ENCODE measurements around the gene ZNF175. TPM values are rescaled to one million over a fixed set of nuclear protein-coding genes. Genes with fewer than 3 reads are reported as not detected.
A peak's percentile ranks its signal among the peaks of the same experiment; 100 is the strongest.

Gene ZNF175
- polyA plus RNA-seq, 2 of the 4 experiments (the other 2 are of a cell fraction) = 3.3 to 6.4 TPM

DNA sequence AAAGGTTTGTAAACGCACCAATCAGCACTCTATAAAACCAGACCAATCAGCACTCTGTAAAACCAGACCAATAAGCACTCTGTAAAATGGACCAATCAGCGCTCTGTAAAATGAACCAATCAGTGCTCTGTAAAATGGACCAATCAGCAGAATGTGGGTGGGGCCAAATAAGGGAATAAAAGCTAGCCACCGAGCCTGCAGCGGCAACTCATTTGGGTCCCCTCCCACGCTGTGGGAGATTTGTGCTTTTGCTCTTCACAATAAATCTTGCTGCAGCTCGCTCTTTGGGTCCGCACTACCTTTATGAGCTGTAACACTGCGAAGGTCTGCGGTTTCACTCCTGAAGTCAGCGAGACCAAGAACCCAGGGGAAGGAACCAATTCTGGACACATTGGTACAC is 28.0 kb downstream of the ZNF175 start:
- Histone ChIP-seq H3K27ac (no peak overlapping the region), H3K4me2 (no peak overlapping the region), H3K4me3 (no peak overlapping the region), H3K9me3 (peaks cover 49% of the 10 kb centered on the region), H3K4me1 (0 out of 3 replicates have a peak, but pooled peaks cover 3% of the 10 kb centered on the region)
- ChIA-PET CTCF (interaction anchor here (0.8 kb wide), 1 partner anchor 62 kb away, joined by 3 read pairs; no protein-coding TSS in a partner anchor), POLR2A (no interaction called here)
- DNase-seq (ENCODE audit: low read depth in 1 of 2, low spot score in 1 of 2) (no peak), FAIRE-seq (no peak), ATAC-seq (no peak)
- 72% methylated on average over 10 of the region's 10 CpGs for WGBS (ENCODE audit: missing lambda C conversion rate)
- TF ChIP-seq, protein P1, sequence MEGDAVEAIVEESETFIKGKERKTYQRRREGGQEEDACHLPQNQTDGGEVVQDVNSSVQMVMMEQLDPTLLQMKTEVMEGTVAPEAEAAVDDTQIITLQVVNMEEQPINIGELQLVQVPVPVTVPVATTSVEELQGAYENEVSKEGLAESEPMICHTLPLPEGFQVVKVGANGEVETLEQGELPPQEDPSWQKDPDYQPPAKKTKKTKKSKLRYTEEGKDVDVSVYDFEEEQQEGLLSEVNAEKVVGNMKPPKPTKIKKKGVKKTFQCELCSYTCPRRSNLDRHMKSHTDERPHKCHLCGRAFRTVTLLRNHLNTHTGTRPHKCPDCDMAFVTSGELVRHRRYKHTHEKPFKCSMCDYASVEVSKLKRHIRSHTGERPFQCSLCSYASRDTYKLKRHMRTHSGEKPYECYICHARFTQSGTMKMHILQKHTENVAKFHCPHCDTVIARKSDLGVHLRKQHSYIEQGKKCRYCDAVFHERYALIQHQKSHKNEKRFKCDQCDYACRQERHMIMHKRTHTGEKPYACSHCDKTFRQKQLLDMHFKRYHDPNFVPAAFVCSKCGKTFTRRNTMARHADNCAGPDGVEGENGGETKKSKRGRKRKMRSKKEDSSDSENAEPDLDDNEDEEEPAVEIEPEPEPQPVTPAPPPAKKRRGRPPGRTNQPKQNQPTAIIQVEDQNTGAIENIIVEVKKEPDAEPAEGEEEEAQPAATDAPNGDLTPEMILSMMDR (IDR thresholded peaks at IDR 0.05) = no peak
- TF ChIP-seq MAFK (IDR thresholded peaks at IDR 0.05; ENCODE audit: partially characterized antibody) = peak; percentile 26

DNA sequence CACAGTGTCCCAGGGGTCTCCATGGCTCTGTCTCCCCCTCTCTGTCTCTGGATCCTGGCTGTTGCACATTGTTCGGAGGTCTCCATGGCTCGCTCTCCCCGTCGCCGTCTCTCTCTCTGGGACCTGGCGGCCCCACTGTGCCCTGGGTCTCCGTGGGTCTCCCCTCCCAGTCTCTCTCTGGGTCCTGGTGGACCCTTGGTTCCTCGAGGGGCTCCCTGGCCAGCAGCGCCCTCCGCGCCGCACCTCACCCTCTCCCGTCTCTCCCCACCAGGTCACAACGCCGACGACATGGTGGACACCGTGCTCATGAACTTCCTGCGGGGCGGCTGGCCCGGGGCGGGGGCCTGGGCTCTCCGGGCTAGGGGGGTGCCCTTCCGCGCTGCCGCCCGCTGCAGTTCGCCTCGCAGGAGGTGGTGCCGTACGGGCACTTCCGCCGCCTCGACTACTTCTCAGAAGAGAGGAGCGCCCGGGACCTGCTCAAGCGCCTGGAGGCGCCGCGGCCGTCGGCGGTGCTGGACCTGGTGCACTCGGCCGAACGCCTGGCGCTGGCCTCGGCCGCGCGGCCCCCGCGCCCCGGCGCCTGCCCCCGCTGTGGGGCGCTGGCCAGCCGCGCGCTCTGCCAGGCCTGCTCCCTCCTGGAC is 30.0 kb downstream of the ZNF175 start:
- peaks cover 42% of the 10 kb centered on the region for H3K9me3 ChIP-seq
- no peak for DNase-seq (ENCODE audit: low read depth in 1 of 2, low spot score in 1 of 2)
- no peak for ATAC-seq
- POLR2A ChIA-PET = no interaction called here
- no peak for FAIRE-seq
- no peak overlapping the region for H3K4me2 ChIP-seq
- CTCF ChIA-PET = interaction anchor here (0.6 kb wide), 1 partner anchor 60 kb away, joined by 3 read pairs; no protein-coding TSS in a partner anchor
- 83% methylated on average over 27 of the region's 59 CpGs for WGBS (ENCODE audit: missing lambda C conversion rate)
- no peak overlapping the region for H3K27ac ChIP-seq
- no peak for TF ChIP-seq POLR2AphosphoS2 (conservative IDR thresholded peaks at IDR 0.05; ENCODE audit: low read length)
- TF ChIP-seq MAZ (IDR thresholded peaks at IDR 0.05; ENCODE audit: borderline replicate concordance, low read depth, low read length) = no peak
- TF ChIP-seq RCOR1 (IDR thresholded peaks at IDR 0.05; ENCODE audit: low read depth, low read length) = no peak
- TF ChIP-seq, protein P1 (IDR thresholded peaks at IDR 0.05) = no peak
- TF ChIP-seq, protein P2, sequence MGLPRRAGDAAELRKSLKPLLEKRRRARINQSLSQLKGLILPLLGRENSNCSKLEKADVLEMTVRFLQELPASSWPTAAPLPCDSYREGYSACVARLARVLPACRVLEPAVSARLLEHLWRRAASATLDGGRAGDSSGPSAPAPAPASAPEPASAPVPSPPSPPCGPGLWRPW (IDR thresholded peaks at IDR 0.05) = no peak
- TF ChIP-seq POLR2A (IDR thresholded peaks at IDR 0.05; ENCODE audit: low read length) = no peak
- no peak for TF ChIP-seq KDM5A (IDR thresholded peaks at IDR 0.05)
- TF ChIP-seq, protein P3, sequence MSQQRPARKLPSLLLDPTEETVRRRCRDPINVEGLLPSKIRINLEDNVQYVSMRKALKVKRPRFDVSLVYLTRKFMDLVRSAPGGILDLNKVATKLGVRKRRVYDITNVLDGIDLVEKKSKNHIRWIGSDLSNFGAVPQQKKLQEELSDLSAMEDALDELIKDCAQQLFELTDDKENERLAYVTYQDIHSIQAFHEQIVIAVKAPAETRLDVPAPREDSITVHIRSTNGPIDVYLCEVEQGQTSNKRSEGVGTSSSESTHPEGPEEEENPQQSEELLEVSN (IDR thresholded peaks at IDR 0.05; ENCODE audit: borderline replicate concordance, low read depth) = no peak
- TF ChIP-seq ZSCAN20 (CRISPR knock-in tag; IDR thresholded peaks at IDR 0.05) = no peak
- no peak for TF ChIP-seq RFX5 (IDR thresholded peaks at IDR 0.05)
- TF ChIP-seq SMC3 (IDR thresholded peaks at IDR 0.05) = no peak
- TF ChIP-seq, protein P4, sequence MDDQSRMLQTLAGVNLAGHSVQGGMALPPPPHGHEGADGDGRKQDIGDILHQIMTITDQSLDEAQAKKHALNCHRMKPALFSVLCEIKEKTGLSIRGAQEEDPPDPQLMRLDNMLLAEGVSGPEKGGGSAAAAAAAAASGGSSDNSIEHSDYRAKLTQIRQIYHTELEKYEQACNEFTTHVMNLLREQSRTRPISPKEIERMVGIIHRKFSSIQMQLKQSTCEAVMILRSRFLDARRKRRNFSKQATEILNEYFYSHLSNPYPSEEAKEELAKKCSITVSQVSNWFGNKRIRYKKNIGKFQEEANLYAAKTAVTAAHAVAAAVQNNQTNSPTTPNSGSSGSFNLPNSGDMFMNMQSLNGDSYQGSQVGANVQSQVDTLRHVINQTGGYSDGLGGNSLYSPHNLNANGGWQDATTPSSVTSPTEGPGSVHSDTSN (IDR thresholded peaks at IDR 0.05) = no peak
- TF ChIP-seq, protein P5, sequence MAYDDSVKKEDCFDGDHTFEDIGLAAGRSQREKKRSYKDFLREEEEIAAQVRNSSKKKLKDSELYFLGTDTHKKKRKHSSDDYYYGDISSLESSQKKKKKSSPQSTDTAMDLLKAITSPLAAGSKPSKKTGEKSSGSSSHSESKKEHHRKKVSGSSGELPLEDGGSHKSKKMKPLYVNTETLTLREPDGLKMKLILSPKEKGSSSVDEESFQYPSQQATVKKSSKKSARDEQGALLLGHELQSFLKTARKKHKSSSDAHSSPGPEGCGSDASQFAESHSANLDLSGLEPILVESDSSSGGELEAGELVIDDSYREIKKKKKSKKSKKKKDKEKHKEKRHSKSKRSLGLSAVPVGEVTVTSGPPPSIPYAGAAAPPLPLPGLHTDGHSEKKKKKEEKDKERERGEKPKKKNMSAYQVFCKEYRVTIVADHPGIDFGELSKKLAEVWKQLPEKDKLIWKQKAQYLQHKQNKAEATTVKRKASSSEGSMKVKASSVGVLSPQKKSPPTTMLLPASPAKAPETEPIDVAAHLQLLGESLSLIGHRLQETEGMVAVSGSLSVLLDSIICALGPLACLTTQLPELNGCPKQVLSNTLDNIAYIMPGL (CRISPR knock-in tag; IDR thresholded peaks at IDR 0.05; ENCODE audit: borderline replicate concordance) = no peak
- TF ChIP-seq, protein P6, sequence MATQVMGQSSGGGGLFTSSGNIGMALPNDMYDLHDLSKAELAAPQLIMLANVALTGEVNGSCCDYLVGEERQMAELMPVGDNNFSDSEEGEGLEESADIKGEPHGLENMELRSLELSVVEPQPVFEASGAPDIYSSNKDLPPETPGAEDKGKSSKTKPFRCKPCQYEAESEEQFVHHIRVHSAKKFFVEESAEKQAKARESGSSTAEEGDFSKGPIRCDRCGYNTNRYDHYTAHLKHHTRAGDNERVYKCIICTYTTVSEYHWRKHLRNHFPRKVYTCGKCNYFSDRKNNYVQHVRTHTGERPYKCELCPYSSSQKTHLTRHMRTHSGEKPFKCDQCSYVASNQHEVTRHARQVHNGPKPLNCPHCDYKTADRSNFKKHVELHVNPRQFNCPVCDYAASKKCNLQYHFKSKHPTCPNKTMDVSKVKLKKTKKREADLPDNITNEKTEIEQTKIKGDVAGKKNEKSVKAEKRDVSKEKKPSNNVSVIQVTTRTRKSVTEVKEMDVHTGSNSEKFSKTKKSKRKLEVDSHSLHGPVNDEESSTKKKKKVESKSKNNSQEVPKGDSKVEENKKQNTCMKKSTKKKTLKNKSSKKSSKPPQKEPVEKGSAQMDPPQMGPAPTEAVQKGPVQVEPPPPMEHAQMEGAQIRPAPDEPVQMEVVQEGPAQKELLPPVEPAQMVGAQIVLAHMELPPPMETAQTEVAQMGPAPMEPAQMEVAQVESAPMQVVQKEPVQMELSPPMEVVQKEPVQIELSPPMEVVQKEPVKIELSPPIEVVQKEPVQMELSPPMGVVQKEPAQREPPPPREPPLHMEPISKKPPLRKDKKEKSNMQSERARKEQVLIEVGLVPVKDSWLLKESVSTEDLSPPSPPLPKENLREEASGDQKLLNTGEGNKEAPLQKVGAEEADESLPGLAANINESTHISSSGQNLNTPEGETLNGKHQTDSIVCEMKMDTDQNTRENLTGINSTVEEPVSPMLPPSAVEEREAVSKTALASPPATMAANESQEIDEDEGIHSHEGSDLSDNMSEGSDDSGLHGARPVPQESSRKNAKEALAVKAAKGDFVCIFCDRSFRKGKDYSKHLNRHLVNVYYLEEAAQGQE (IDR thresholded peaks at IDR 0.05) = no peak
- no peak for TF ChIP-seq TP53 (CRISPR knock-in tag; IDR thresholded peaks at IDR 0.05)
- no peak for TF ChIP-seq MYC (IDR thresholded peaks at IDR 0.05; ENCODE audit: borderline replicate concordance, low read length)
- no peak overlapping the region for H3K4me3 ChIP-seq
- no peaks in the 10 kb centered on the region for H3K4me1 ChIP-seq

Data from A549 (cell line).